IPS DF 6.9 (cell line): ENCODE results near the gene LHFPL3.
A peak's percentile ranks its signal among the peaks of the same experiment; 100 is the strongest.
"Not testable (repeated sequence)": the region's sequence is repeated elsewhere in the genome, so short reads cannot be mapped to it uniquely, and the experiment has no call there.

Source experiments
- DNase-seq: peaks from one replicate; pipeline ENCODE4 v3.0.0-alpha.2; 2013; ENCODE audit warnings: low read depth, low spot score
- H3K27ac ChIP-seq: one replicate; pipeline ENCODE4 v1.5.1; 2013; ENCODE audit warnings: low read length, control low read depth
- H3K27me3 ChIP-seq: 2 replicates; pipeline ENCODE4 v1.6.1; 2013; ENCODE audit warnings: mild to moderate bottlenecking, low read length; ENCODE audit not compliant: control insufficient read depth, insufficient read depth
- H3K36me3 ChIP-seq: 2 replicates; pipeline ENCODE4 v1.6.1; 2013; ENCODE audit warnings: low read length; ENCODE audit not compliant: control insufficient read depth, insufficient read depth
- H3K4me1 ChIP-seq: 2 replicates; pipeline ENCODE4 v1.6.1; 2013; ENCODE audit warnings: low read length; ENCODE audit not compliant: control insufficient read depth, insufficient read depth
- H3K4me3 ChIP-seq: 2 replicates; pipeline ENCODE4 v1.5.1; 2013; ENCODE audit warnings: mild to moderate bottlenecking, low read length
- H3K9me3 ChIP-seq: 2 replicates; pipeline ENCODE4 v1.6.1; 2013; ENCODE audit warnings: low read length, inconsistent platforms; ENCODE audit not compliant: control insufficient read depth, insufficient read depth
- WGBS: extraction: QIAGEN DNeasy Blood & Tissue Kit; methylation state at CpG from one replicate; pipeline ENCODE4 v1.1.7; 2013; ENCODE audit warnings: mixed read lengths, missing lambda C conversion rate; ENCODE audit not compliant: insufficient read length, insufficient coverage; 5-methylcytosine and 5-hydroxymethylcytosine counted together

Gene LHFPL3

GRCh38 chr7:104563350-104563901 lies 235.0 kb downstream of the LHFPL3 start:
- not testable (repeated sequence) for H3K9me3 ChIP-seq, H3K4me3 ChIP-seq, H3K36me3 ChIP-seq, H3K4me1 ChIP-seq, DNase-seq, H3K27ac ChIP-seq, H3K27me3 ChIP-seq
- WGBS: no CpG with 5 or more reads among the region's 22 CpGs

GRCh38 chr7:104569751-104570150 lies 241.3 kb downstream of the LHFPL3 start:
- H3K27me3 ChIP-seq: no peaks in the 10 kb centered on the region
- H3K36me3 ChIP-seq: no peaks in the 10 kb centered on the region
- H3K9me3 ChIP-seq: no peaks in the 10 kb centered on the region
- no peak overlapping the region for H3K27ac ChIP-seq
- no CpG with 5 or more reads among the region's 3 CpGs for WGBS
- H3K4me1 ChIP-seq: no peaks in the 10 kb centered on the region
- no peak overlapping the region for H3K4me3 ChIP-seq
- no peak for DNase-seq

- no peaks in the 10 kb centered on the region for H3K36me3 ChIP-seq
- no peak for DNase-seq
- H3K4me1 ChIP-seq: no peaks in the 10 kb centered on the region
- H3K27me3 ChIP-seq: no peaks in the 10 kb centered on the region
- H3K4me3 ChIP-seq: no peak overlapping the region
- no peak overlapping the region for H3K27ac ChIP-seq
- no peaks in the 10 kb centered on the region for H3K9me3 ChIP-seq
These were observed 244.2 kb downstream of the LHFPL3 start for GRCh38 chr7:104572554-104572953.

GRCh38 chr7:104584620-104585019 lies 256.2 kb downstream of the LHFPL3 start:
- Histone ChIP-seq H3K36me3 (no peaks in the 10 kb centered on the region), H3K4me3 (no peak overlapping the region), H3K4me1 (no peaks in the 10 kb centered on the region), H3K9me3 (no peaks in the 10 kb centered on the region), H3K27me3 (no peaks in the 10 kb centered on the region), H3K27ac (no peak overlapping the region)
- no peak for DNase-seq
- no CpG with 5 or more reads among the region's 3 CpGs for WGBS

GRCh38 chr7:104595591-104595990 lies 267.2 kb downstream of the LHFPL3 start:
- not testable (repeated sequence) for DNase-seq

GRCh38 chr7:104603957-104604356 lies 275.6 kb downstream of the LHFPL3 start:
- Histone ChIP-seq H3K27ac (no peak overlapping the region), H3K4me3 (no peak overlapping the region), H3K9me3 (no peaks in the 10 kb centered on the region), H3K4me1 (no peaks in the 10 kb centered on the region), H3K27me3 (no peaks in the 10 kb centered on the region), H3K36me3 (no peaks in the 10 kb centered on the region)
- no peak for DNase-seq
- WGBS: no CpG with 5 or more reads among the region's 5 CpGs

More at GRCh38 chr7:104595591-104595990, 267.2 kb downstream of the LHFPL3 start:
- H3K4me3 ChIP-seq, H3K27me3 ChIP-seq, H3K36me3 ChIP-seq, H3K9me3 ChIP-seq, H3K4me1 ChIP-seq, H3K27ac ChIP-seq: not testable (repeated sequence)
- no CpG with 5 or more reads among the region's 7 CpGs for WGBS

- Histone ChIP-seq H3K27me3 (no peaks in the 10 kb centered on the region), H3K27ac (no peak overlapping the region), H3K36me3 (no peaks in the 10 kb centered on the region), H3K9me3 (no peaks in the 10 kb centered on the region), H3K4me3 (no peak overlapping the region), H3K4me1 (no peaks in the 10 kb centered on the region)
- WGBS: no CpG with 5 or more reads among the region's 1 CpG
- DNase-seq: no peak
These were observed 276.3 kb downstream of the LHFPL3 start for GRCh38 chr7:104604706-104605105.

GRCh38 chr7:104621321-104621720 lies 292.9 kb downstream of the LHFPL3 start:
- H3K36me3 ChIP-seq: no peaks in the 10 kb centered on the region
- DNase-seq: no peak
- H3K4me1 ChIP-seq: no peaks in the 10 kb centered on the region
- no peak overlapping the region for H3K27ac ChIP-seq
- no peak overlapping the region for H3K4me3 ChIP-seq
- no peaks in the 10 kb centered on the region for H3K27me3 ChIP-seq
- WGBS: no CpG with 5 or more reads among the region's 3 CpGs
- H3K9me3 ChIP-seq: no peaks in the 10 kb centered on the region

- Histone ChIP-seq H3K9me3 (no peaks in the 10 kb centered on the region), H3K36me3 (no peaks in the 10 kb centered on the region), H3K27ac (no peak overlapping the region), H3K4me3 (no peak overlapping the region), H3K27me3 (no peaks in the 10 kb centered on the region), H3K4me1 (no peaks in the 10 kb centered on the region)
- no peak for DNase-seq
These were observed 297.6 kb downstream of the LHFPL3 start for GRCh38 chr7:104625956-104626355.

GRCh38 chr7:104627516-104627915 lies 299.1 kb downstream of the LHFPL3 start:
- Histone ChIP-seq H3K4me3 (no peak overlapping the region), H3K27ac (no peak overlapping the region), H3K36me3 (no peaks in the 10 kb centered on the region), H3K4me1 (no peaks in the 10 kb centered on the region), H3K27me3 (no peaks in the 10 kb centered on the region), H3K9me3 (no peaks in the 10 kb centered on the region)
- DNase-seq: peak; percentile 11
- no CpG with 5 or more reads among the region's 2 CpGs for WGBS

GRCh38 chr7:104628017-104628416 lies 299.6 kb downstream of the LHFPL3 start:
- H3K27ac ChIP-seq: no peak overlapping the region
- H3K4me1 ChIP-seq: no peaks in the 10 kb centered on the region
- no CpG with 5 or more reads among the region's 1 CpG for WGBS
- DNase-seq: no peak
- no peaks in the 10 kb centered on the region for H3K9me3 ChIP-seq
- H3K27me3 ChIP-seq: no peaks in the 10 kb centered on the region
- H3K36me3 ChIP-seq: no peaks in the 10 kb centered on the region
- no peak overlapping the region for H3K4me3 ChIP-seq
